ENCODE data around the gene CD109.

The CD109 gene

DNA sequence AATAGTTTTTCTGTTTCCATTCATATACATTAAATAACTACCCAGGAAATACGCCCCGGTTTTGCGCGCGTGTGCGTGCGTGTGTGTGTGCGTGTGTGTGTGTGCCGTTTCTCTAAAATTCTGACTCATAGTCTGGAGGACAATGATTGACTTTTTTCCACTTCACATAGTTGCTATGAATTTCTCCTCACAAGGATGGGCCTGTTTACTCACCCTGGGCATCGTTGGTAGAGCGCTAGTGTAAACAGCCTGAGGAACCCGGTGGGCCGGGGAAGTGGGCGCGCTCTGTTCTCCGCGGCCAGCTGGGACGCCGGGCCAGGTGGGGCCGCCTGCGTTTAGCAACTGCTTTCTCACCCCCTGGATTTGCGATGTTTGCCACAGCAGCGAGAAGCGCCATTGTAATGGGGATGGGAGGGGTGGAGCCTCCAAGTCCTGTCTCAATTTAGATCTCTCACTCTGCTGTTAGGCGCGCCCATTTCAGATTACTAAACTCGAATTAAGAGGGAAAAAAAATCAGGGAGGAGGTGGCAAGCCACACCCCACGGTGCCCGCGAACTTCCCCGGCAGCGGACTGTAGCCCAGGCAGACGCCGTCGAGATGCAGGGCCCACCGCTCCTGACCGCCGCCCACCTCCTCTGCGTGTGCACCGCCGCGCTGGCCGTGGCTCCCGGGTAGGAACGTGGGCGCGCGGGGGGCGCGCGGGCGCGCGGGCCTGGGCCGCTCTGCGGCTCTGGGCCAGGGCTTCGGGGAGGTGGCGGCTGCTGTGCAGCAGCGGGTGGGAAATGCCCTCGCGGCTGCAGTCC lies at the start of gene CD109:
TSS of gene CD109 (plus strand) at position 585 of the 803 bp plus-strand sequence. CDS start at position 598, 13 bp downstream.
- H3K27ac ChIP-seq = no peak within 1 kb of the TSS
- no peak for TF ChIP-seq ZFX (IDR thresholded peaks at IDR 0.05)
- TF ChIP-seq, protein P1, sequence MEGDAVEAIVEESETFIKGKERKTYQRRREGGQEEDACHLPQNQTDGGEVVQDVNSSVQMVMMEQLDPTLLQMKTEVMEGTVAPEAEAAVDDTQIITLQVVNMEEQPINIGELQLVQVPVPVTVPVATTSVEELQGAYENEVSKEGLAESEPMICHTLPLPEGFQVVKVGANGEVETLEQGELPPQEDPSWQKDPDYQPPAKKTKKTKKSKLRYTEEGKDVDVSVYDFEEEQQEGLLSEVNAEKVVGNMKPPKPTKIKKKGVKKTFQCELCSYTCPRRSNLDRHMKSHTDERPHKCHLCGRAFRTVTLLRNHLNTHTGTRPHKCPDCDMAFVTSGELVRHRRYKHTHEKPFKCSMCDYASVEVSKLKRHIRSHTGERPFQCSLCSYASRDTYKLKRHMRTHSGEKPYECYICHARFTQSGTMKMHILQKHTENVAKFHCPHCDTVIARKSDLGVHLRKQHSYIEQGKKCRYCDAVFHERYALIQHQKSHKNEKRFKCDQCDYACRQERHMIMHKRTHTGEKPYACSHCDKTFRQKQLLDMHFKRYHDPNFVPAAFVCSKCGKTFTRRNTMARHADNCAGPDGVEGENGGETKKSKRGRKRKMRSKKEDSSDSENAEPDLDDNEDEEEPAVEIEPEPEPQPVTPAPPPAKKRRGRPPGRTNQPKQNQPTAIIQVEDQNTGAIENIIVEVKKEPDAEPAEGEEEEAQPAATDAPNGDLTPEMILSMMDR (conservative IDR thresholded peaks at IDR 0.05) = no peak

DNA sequence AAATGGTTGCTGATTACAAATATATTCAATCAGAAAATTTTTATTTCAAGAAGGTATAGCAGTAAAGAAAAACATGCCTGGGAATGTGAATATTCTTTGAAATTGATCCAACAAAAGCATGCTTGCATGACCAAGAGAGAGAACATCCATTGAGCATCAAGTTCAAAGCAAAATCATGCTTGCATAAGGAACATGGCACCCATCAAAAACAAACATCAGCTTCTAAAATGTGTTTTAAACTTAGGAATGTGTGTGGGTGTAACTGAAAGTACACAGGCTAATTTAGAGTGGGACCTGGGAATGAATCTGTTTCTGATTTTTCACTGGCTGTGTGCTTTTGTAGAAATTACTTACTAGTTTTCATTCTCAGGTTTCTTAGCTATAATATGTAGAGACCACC lies 47.8 kb upstream of the CD109 start:
- TF ChIP-seq, protein P1 (conservative IDR thresholded peaks at IDR 0.05) = no peak
- no peak for TF ChIP-seq ZFX (IDR thresholded peaks at IDR 0.05)
- no peak overlapping the region for H3K27ac ChIP-seq

DNA sequence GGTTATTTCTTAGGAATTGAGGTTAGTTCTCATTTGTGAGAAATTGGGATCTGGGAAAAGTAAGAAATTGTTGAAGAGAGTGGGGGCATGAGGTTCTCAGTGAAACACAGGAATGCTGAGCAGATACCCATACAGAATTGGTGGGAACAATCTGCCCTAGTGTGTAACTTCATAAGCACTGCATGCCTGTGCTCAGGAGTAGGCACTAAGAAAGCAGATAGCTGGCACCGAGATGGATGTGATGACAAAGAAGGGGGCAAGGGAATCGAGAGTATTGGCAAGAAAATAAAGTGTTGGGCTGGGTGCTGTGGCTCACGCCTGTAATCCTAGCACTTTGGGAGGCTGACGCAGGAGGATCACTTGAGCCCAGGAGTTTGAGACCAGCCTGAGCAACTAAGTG lies 46.2 kb upstream of the CD109 start:
- no peak for TF ChIP-seq ZFX (IDR thresholded peaks at IDR 0.05)
- TF ChIP-seq, protein P1 (conservative IDR thresholded peaks at IDR 0.05) = no peak
- H3K27ac ChIP-seq = peak overlapping the region; percentile 56

DNA sequence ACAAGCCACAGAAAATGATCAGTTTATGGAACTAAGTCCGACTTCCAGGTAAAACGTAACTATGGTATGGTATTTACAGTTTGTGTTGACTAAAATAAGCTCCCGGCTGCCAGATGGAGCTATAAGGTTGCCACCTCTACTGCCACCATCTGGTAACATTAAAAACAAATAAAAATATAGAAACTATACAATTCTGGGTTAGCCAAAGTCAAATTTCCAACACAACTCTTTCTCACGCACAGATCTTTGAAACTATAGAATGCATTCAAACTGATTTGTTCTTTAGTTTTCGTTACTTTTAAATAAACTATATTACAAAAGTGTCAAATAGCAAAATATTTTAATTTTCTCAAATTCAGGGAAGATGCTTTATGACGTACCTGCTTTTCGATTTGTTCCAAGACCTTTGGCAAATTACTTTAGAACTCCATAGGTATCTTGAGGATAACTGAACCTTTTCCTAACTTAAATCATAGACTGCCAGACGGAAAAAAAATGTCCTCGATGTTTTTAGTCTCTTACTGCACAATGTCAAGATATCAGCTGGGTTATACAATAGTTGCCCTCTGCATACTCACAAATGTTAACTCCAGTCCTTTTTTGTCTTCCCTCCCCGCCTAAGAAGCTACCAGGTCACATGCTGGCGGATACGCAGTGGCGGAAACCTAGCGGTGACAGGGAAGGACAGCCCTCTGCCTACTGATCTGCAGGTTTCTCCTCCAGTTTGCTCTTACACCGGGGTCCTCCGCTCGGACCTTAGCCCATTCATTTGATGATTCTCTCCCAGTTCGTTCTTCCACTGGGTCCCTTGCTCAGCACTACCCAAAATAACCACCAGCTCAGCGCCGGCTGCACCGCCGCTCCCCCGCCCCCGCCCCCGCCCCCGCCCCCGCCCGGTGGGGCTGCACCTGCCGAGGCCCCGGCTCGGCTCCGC lies 43.1 kb upstream of the CD109 start:
- H3K27ac ChIP-seq = peak overlapping the region; percentile 79
- TF ChIP-seq, protein P1 (conservative IDR thresholded peaks at IDR 0.05) = peak; percentile 69
- TF ChIP-seq ZFX (IDR thresholded peaks at IDR 0.05) = no peak

DNA sequence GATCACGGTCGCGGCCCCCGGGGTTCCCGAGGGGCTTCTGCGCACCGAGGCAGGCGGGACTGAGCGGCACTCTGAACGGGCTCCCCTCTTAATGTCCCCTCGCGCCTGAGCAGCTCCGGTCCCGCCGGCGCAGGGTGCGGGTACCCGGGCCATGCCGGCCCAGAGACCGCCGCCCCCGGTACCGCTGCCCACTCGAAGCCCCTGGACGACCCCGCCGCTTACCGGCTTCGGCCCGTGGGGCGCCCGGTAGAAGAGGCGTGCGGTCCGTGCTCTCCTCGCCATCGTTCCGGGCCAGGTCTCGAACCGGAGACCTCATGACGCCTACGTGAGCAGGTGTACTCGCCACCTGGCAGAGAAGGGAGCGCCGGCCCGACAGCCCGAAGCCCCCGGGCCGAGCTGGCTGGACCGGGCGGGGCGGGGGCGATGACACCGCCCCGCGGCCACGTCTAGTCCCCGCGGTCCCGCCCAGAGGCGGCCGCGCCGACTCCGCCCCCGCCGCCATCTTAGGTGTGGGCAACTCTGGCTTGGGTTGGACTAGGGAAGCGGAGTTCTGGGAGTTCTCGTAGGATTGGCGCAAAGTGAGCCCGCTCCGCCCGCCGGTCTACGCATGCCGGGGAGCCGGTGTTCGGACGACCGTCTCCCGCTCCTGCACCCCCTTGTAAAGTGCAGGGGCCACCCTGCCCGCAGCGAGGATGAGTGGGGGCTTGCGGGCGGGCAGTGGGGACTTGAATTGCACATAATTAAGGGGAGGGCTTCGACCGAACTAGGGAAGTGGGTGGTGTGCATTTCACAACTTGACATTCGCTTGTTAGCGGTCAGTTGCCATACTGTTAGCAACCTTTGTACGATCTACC lies 42.2 kb upstream of the CD109 start, which contains the start of gene SLC17A5:
TSS of gene SLC17A5 (minus strand) at position 422 of the 854 bp plus-strand sequence. CDS start at position 316, 106 bp downstream.
- TF ChIP-seq, protein P1 (conservative IDR thresholded peaks at IDR 0.05) = no peak
- TF ChIP-seq ZFX (IDR thresholded peaks at IDR 0.05) = no peak
- H3K27ac ChIP-seq = peak within 1 kb of the TSS; percentile 79

DNA sequence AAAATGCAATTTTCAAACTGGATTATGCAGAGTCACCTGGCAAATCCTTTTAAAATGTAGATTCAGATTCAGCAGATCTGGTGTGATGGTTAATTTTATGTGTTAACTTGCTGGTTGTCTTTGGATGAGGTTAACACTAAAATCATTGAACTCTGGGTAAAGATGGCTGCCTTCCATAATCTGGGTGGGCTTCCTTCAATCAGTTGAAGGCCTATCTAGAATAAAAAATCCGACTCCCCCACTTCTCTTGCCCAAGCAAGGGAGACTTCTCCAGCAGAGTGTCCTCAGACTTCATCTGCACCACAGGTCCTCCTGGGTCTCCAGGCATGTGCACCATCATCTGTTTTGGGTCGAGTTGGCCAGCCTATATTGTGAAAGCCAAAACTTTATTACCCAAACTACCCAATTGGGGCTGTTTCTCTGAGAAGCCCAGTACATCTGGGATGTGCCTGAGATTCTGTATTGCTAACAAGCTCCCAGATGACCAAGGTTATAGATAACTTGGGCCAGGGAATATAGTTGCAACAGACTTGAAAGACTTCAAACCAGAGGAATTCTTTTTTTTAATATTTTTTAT lies 40.6 kb upstream of the CD109 start:
- TF ChIP-seq, protein P1 (conservative IDR thresholded peaks at IDR 0.05) = no peak
- no peak for TF ChIP-seq ZFX (IDR thresholded peaks at IDR 0.05)

More for the DNA sequence above, 40.6 kb upstream of the CD109 start:
- H3K27ac ChIP-seq = no peak overlapping the region

Data from C4-2B (cell line).